HCEC 1CT (cell line): Measurements from ENCODE around the gene PLA2R1.

Source experiments
- DNase-seq: peaks from one replicate; pipeline ENCODE4 v3.0.0-alpha.2; 2017

Gene PLA2R1

GRCh38 chr2:160028431-160029269 is 33.8 kb downstream of the PLA2R1 start:
- DNase-seq = no peak

GRCh38 chr2:160022162-160022561 is 40.3 kb downstream of the PLA2R1 start:
- DNase-seq = no peak

DNA sequence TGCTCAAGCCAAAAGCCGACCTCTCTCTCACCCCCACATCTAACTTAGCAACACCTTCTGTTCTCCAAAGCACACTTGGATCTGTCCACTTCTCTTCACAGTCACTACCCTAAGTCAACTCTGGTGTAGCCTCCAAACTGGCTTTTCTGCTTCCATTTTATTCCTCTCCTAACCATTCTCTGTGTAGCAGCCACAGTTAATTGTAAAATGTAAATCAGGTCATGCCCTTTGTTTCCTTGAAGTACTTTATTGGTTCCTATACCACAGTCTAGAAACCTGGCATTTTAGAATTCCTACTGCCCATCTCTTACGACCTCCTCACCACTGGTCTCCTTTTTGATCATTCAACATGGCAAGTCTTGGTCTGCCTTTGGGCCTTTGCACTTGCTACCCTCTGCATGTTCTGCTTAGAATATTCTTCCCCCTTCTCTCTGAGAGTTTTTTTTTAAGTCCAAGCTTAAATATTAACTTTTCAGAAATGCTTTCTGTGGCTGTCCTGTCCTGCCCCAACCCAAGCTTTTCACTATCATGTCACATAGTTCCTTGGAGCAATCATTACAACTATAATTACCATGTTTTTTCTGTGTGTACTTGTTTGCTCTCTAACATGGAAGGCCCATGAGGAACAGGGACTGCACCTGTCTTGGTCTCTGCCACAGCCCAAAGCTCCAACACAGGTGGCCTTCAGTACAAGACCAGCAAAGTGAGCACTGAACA is 42.9 kb downstream of the PLA2R1 start:
- DNase-seq = no peak

DNA sequence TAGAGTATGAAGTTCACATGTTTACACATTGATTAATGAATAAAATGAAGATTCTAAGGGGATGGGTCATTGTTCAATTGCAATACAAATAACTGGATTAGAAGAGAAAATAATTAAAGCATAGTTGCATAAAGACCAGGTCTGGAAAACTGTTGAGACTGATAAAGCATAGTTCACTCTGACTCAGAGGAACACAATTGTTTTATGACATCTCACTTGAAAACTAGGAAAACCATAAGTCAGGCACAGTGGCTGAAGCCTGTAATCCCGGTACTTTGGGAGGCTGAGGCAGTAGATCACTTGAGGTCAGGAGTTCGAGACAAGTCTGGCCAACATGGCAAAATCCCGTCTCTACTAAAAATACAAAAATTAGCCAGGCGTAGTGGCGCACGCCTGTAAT is 46.7 kb downstream of the PLA2R1 start:
- no peak for DNase-seq

DNA sequence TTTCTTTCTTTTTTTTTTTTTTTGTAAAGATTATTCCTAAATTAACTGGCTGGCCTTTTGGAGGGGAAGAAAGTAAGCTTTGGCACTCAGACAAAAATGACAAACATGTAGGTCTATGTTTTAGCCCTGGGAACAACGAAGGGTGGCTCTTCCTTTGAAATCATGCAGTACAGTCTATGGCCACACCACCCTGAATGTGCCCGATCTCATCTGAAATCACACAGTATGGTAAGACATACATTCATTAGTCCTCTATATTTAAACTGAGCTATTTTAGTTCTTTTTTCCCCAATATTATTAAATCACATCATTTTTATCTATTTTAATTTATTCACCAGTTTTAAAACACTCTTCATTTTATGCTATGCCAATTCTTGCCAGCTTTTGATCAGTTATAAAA is 48.2 kb downstream of the PLA2R1 start:
- DNase-seq = no peak

- DNase-seq = no peak
Measured at GRCh38 chr2:160010361-160011145, 51.9 kb downstream of the PLA2R1 start.

- no peak for DNase-seq
Measured at GRCh38 chr2:160007111-160007510, 55.3 kb downstream of the PLA2R1 start.

GRCh38 chr2:160006475-160006874 is 55.9 kb downstream of the PLA2R1 start:
- no peak for DNase-seq

- no peak for DNase-seq
Measured at GRCh38 chr2:160005908-160006307, 56.5 kb downstream of the PLA2R1 start.

DNA sequence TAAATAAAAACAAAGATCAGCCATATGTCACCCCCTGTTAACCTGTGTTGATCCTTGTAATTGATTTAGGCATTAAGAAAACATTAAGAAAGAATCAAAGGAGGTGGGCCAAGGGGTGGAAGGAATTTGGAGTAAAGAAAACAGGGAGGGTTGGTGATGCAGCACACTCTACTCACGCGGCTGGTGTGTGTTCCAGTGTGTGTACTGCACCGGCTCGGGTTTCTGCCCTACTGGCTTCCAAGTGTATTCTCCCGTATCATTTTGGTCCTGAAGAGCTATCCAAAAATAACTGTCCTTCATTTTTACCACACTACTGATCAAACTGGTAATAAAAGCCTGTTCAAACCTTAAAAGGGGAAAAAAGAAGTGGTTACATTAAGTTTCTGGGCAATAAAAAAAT is 56.9 kb downstream of the PLA2R1 start:
- no peak for DNase-seq

DNA sequence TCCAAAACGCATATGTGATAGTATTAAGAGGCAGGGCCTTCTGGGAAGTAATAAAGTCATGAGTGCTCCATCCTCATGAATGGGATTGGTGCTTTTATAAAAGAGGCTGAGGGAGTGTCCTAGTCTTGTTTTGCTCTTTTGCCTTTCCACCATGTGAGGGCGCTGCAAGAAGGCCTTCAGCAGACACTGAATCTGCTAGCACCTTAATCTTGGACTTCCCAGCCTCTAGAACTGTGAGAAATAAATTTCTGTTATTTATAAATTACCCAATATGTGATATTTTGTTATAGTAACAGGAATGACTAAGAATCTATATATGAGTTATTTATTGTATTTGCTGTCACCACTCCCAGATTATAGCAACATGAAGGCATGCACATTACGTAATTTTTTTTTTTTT is 63.5 kb downstream of the PLA2R1 start:
- peak; percentile 24 for DNase-seq

- DNase-seq = no peak
Measured at GRCh38 chr2:159998243-159998642, 64.2 kb downstream of the PLA2R1 start.

DNA sequence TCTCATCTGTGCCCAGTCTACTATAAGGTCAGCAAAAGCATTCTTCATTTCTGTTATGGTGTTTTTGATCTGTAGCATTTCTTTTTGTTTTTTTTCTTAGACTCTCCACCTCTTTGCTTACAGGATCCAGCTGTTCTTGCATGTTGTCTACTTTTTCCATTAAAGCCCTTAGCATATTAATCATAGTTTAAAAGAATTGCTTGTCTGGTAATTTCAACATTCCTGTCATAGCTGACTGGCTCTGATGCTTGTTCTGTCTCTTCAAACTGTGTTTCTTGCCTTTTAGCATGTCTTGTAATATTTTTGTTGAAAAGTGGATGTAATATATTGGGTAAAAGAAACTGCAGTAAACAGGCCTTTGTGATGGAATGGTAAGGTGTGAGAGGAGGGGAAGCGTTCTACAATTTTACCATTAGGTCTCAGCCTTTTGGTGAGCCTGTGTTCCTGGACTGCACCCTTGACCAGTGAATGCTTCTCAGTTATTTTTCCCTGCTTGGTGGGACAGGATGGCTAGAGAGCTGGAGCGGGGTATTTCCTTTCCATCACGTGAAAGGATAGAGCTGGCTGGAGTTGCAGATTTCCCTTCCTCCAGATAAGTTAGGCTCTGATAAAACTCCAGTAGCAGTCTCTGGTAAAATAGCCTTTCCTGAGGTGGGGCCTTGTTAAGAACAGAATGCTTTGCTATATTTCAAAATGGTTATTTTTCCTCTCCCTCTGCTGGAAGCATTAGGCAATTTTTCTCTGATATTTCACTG is 65.4 kb downstream of the PLA2R1 start:
- DNase-seq = peak; percentile 57

- no peak for DNase-seq
Measured at GRCh38 chr2:159995038-159995437, 67.4 kb downstream of the PLA2R1 start.

DNA sequence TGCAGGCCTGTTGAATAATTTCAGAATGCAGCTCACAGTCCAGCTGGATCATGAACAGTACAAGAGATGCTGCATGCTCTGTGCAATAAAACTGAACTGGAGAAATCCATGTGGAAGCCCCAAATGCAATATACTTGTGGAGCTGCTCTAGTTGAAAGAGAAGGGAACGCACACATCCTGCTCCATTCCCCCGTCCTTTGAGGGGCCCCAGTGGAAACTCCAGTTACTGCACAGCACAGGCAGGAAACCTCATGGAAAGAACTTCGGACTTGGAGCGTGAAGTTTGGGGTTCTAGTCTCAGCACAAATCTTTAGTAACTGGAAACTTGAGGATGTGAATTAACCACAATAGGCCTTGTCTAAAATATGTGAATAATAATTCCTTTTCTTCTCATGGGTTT is 73.2 kb downstream of the PLA2R1 start:
- no peak for DNase-seq

DNA sequence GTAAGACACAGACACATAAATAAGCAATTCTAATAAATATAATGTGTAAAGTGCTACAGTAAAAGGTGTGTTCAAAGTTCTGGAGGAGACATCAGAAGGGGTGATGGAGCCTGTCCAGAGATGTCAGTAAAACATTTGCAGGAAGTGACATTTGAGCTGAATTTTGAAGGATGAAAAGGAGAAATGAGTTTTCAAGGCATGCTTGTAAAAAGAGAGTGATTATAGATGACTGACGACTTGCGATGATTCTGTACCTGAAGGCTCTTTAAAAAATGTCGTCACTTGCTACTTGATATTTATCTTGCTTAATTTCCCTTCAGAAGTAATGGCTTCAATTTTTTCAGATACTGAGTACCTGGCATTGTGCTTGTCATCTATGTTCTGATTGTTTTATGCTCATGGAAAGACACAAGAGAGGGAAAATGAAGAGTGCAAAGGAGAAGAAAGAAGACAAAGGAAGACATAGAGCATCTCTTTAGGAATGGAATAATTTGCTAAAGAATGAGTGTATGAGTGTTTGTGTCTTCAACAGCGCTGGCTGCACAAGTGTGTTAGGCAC is 73.9 kb downstream of the PLA2R1 start:
- DNase-seq = no peak

- no peak for DNase-seq
Measured at GRCh38 chr2:159987181-159987580, 75.2 kb downstream of the PLA2R1 start.

- no peak for DNase-seq
Measured at GRCh38 chr2:159985656-159986055, 76.8 kb downstream of the PLA2R1 start.

DNA sequence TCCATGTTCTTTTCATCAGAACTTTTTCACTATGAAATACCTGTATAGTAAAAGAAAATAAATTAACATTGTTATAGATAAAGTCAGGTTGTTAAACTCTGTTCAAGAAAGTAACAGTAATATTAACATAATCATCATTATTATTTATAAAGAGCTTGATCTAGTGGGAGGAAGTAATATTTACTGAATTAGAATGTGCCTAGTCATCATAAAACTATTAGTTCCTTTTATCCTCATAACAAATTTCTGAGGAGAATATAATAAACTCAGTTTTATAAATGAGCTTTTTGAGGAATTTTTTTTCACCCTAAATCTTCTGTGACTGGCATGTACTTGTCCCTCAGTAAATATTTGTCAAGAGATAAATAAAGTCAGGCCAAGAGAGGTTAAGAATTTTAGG is 78.4 kb downstream of the PLA2R1 start:
- DNase-seq = no peak

DNA sequence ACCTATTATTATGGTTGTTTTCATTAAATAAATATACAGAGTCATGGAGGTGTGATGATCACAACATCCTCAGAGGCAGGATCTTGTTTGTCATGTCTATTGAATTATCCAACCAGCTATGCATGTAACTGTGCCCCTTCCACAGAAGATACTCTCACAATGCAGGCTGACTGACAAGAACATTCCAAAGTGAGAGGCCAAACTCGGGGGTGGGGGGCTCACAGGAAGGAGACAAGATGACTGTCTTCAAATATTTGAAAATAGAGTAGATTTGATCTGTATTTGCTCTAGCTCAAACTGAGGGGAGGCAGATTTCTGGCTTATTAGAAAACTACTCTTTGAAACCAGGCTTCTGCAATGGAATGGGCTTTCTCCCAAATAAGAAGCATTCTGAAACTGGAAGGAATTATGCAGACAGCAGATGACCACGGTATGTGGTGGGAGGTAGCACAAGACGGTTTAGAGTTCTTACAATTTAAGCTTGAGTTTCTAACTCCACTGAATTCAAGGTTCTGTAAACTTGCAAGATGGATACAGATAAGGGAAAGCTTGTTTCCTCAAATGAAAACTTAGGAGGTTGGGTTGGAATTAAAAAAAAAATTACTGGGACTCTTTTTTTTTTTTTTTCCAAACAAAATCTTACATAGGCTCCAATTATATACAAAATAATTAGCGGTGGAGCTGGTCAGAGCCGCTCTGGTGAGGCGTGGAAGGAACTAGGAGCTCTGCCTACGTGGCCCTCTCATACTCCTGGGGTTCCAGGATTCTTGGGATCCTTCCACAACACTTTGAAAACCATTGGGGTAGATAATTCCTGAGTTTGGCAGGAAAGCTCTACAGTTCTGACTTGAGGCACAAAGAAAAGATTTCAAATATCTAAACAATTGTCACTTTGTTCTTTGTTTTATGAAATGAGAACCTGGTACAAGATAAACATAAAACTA is 79.3 kb downstream of the PLA2R1 start:
- no peak for DNase-seq

- DNase-seq = peak; percentile 52
Measured at GRCh38 chr2:159982270-159982669, 80.1 kb downstream of the PLA2R1 start.
